ENCODE data around the gene SMLR1. TPM values are rescaled to one million over a fixed set of nuclear protein-coding genes. Genes with fewer than 3 reads are reported as not detected.

Gene SMLR1
- total RNA-seq, 1 donor from 2014 or later = not detected

GRCh38 chr6:130873746-130874145 is 46.5 kb downstream of the SMLR1 start:
- DNase-seq = no peak
- Mint-ChIP-seq H3K4me1 (peaks cover 2% of the 10 kb centered on the region), H3K27ac (no peak overlapping the region), H3K27me3 (peaks cover 3% of the 10 kb centered on the region), H3K9me3 (no peaks in the 10 kb centered on the region), H3K4me3 (no peak overlapping the region), H3K36me3 (ENCODE audit: low read depth) (no peaks in the 10 kb centered on the region)
- intact Hi-C loops (cut with micrococcal nuclease) = loop anchor here (2.0 kb wide), 1 partner anchor 551 kb away; no protein-coding TSS in a partner anchor

DNA sequence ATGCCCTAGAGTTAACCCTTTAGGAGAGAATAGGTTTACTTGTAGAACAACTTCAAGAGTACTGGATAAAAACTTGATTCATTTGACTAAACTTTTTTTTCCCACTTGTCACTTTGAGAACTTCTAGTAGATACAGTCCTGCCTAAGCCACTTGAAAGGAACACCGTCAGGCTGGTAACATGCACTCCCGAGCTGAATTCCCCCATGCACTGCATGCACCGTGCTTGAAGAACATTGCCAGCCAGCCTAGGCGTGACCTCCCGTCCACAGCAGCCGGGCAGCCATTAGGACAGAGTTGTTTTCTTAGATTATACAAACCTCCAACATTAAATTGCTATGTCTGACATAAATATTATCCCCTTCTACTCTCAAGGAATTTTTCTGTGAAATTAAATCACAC is 52.6 kb downstream of the SMLR1 start:
- H3K27me3 Mint-ChIP-seq = peaks cover 1% of the 10 kb centered on the region
- H3K4me3 Mint-ChIP-seq = no peak overlapping the region
- H3K4me1 Mint-ChIP-seq = no peaks in the 10 kb centered on the region
- intact Hi-C loops (cut with micrococcal nuclease) = loop anchor here (10.0 kb wide), 2 partner anchors 315 to 1035 kb away; no protein-coding TSS in a partner anchor
- no peak for DNase-seq
- H3K9me3 Mint-ChIP-seq = no peaks in the 10 kb centered on the region
- no peaks in the 10 kb centered on the region for H3K36me3 Mint-ChIP-seq (ENCODE audit: low read depth)
- H3K27ac Mint-ChIP-seq = no peak overlapping the region

DNA sequence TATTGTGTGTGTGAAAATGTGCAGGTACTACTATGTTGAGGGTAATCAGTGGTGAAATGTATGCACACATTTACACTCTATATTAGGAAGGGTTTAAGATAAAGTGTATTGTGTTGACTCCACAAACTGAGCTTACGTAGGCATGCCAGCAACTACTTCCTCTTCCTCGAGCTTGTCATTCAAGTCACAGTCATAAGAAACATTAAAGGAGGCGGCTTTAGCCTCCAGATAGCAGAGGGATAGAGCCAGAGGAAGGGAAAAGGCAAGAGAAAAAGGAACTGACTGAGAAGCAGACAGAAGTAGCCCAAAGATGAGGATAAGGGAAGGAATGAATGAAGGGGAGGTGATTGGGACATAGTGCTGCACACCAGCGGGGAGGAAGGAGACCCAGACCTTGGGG is 55.2 kb downstream of the SMLR1 start:
- Mint-ChIP-seq H3K4me1 (no peaks in the 10 kb centered on the region), H3K4me3 (no peak overlapping the region), H3K27me3 (no peaks in the 10 kb centered on the region), H3K9me3 (no peaks in the 10 kb centered on the region), H3K36me3 (ENCODE audit: low read depth) (no peaks in the 10 kb centered on the region), H3K27ac (no peak overlapping the region)
- intact Hi-C loops (cut with micrococcal nuclease) = loop anchor here (10.0 kb wide), 2 partner anchors 312 to 1032 kb away; no protein-coding TSS in a partner anchor
- DNase-seq = no peak

GRCh38 chr6:130885392-130886192 is 58.4 kb downstream of the SMLR1 start:
- intact Hi-C loops (cut with micrococcal nuclease) = loop anchor here (1.0 to 10.0 kb wide), 5 partner anchors 231 to 1029 kb away; partner anchors contain the start of gene MED23
- Mint-ChIP-seq H3K27ac (no peak overlapping the region), H3K36me3 (ENCODE audit: low read depth) (no peaks in the 10 kb centered on the region), H3K9me3 (no peaks in the 10 kb centered on the region), H3K4me3 (no peak overlapping the region), H3K4me1 (no peaks in the 10 kb centered on the region), H3K27me3 (no peaks in the 10 kb centered on the region)
- DNase-seq = peak; percentile 92

Other genes starting within 250 kb of the SMLR1 start
- 15.4 and 16.5 TPM in 2 replicates for gene EPB41L2, start 235.8 kb downstream of the SMLR1 start, total RNA-seq

Data from activated CD4-positive, alpha-beta T cell treated with anti-CD3 and anti-CD28 coated beads, Interleukin-2, amount 10 ng/mL, durations not matched to agents 24 days and 14 days (primary cell).